HEK293 (cell line): ENCODE measurements around the gene SYT14.

Experiments
- CTCF ChIP-seq: fragments of 450-650 bp; formaldehyde crosslinking; IDR thresholded peaks from 2 replicates; pipeline ENCODE4 v1.5.1; 2016; ENCODE audit warnings: missing biosample characterization, missing genetic modification characterization
- ZBTB8A ChIP-seq: fragments of 450-650 bp; formaldehyde crosslinking; IDR thresholded peaks from 2 replicates; pipeline ENCODE4 v1.5.1; 2016; ENCODE audit warnings: missing biosample characterization, missing genetic modification characterization
- ZNF670 ChIP-seq: fragments of 450-650 bp; formaldehyde crosslinking; IDR thresholded peaks from 2 replicates; pipeline ENCODE4 v1.5.1; 2016; ENCODE audit warnings: missing biosample characterization, missing genetic modification characterization, low read depth
- ZNF747 ChIP-seq: fragments of 450-650 bp; formaldehyde crosslinking; IDR thresholded peaks from 2 replicates; pipeline ENCODE4 v1.5.1; 2016; ENCODE audit warnings: missing biosample characterization, missing genetic modification characterization
- ZNF791 ChIP-seq: fragments of 450-650 bp; formaldehyde crosslinking; IDR thresholded peaks from 2 replicates; pipeline ENCODE4 v1.5.1; 2016; ENCODE audit warnings: missing biosample characterization, missing genetic modification characterization

DNA sequence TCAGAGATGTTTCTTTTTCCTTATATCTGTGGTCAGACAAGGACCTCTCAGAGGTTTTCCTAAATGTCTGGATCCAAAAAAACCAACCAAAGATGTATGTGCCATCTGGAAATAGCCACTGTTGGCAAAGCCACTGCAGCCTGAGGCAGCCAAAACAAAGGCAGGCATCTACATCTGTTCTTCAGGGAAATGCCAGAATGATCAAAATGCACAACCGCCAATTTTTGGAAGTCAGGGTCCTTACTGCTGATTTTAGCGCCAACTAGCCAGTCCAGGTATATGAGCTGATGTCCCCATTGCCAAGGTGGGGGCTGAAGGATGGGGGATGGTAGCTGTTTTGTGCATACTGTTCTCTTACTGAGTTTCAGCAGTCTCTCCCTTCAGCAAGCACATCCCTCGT is 45.9 kb downstream of the SYT14 start:
- TF ChIP-seq ZBTB8A (no peak), ZNF747 (tag by site-specific recombination) (no peak), CTCF (tag by site-specific recombination) (no peak), ZNF670 (tag by site-specific recombination) (no peak), ZNF791 (tag by site-specific recombination) (no peak)
